GM18867 (cell line): Measurements from ENCODE around the gene KRT16.
"Not testable (repeated sequence)": the region's sequence is repeated elsewhere in the genome, so short reads cannot be mapped to it uniquely, and the experiment has no call there.

Experiments used
- ATAC-seq: cut with Tn5 transposase; IDR thresholded peaks from one replicate; pipeline ENCODE4 v1.9.1; 2021; ENCODE audit warnings: mild to moderate bottlenecking, moderate library complexity; ENCODE audit not compliant: unreplicated experiment

The KRT16 gene

DNA sequence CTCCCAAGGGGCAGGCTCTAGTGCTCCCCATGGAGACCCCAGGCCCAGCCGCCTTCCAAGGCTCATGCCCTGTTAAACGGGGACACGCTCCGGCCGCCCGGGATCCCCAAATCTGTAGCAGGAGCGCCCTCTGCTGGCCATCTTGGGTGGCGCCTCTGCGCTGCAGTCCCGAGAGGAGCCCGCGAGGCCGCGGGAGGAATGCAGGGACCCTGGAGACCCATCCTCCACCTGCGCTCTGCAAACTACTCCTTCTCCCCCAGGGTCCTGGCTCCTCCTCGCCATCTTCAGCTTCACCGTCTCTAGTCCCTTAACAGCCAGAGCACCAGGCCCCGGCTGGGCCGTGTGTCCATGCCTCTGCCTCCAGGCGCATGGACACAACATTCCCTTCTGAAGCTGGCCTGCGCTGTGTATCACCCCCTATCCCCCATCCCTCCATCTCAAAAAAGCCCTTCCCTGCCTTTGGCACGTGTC is 35.4 kb upstream of the KRT16 start:
- no peak for ATAC-seq

DNA sequence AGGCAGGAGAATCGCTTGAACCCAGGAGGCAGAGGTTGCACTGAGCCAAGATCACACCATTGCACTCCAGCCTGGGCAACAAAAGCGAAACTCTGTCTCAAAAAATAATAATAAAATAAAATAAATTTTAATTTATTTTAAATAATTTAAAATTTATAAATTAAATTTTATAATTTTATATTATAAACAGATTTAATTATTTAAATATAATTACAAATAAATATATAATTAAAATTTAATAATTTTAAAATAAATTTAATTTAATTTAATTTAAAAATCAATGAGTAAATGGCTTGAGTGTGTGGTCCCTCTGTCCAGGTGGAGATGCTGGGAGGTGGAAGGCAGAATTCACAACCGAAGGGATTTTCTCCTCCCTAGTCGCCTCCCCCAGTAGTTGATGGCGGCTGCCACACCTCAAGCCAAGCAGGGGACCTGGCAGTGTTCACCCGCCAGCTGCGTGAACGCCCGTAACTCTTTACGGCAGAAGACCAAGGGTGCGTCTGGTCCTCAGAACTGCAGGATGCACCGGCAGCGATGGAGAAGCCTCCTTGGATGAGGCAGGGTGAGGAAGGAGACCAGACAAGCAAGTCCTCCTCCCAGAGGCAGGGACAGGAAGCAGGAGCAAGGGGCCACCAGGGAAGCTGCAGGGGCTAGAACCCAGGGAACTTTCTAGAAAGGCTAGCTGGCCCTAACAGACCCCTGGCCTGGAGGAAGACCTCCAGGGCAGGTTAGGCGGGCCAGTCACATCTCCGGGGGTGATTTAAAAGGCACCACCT is 34.7 kb upstream of the KRT16 start:
- no peak for ATAC-seq

DNA sequence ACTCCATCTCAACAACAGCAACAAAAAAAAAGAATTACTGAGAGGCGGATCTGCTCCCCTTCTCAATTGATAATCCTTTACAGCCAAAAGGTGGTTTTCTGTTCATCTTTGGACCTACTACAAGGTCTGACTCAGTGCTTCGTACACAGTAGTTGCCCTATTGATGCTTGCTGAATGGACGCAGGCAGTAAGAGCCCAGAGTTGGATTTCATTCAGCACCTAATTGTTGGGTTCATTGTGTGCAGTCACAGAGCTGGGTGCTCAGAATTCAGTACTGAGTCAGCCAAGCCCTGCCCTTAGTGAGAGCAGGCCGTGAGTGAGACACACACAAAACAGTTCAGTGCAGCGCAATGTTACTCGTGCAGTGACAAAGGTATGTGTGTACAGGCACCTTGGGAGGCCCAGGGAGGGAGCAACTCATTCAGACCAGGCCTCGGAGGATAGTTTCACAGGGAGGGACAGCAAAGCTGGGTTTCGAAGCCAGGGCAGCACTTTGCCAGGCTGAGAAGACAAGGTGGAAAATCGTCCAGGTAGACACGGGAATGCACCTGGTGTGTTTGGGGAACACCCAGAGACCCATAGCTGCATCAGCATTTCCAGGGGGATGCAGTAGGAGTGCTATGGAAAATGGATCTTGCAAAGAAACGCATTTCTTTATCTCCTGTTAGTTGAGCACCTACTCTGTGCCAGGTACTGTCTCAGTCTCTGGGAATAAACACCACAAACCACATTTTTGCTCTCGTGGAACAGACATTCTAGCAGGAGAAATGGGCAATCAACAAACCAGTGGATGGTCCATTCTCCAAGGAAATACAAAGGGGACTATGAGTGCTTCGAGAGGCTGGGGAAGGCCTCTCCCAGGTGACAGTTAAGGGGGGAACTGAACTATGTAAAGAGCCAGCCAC is 29.9 kb upstream of the KRT16 start:
- ATAC-seq, result no peak

DNA sequence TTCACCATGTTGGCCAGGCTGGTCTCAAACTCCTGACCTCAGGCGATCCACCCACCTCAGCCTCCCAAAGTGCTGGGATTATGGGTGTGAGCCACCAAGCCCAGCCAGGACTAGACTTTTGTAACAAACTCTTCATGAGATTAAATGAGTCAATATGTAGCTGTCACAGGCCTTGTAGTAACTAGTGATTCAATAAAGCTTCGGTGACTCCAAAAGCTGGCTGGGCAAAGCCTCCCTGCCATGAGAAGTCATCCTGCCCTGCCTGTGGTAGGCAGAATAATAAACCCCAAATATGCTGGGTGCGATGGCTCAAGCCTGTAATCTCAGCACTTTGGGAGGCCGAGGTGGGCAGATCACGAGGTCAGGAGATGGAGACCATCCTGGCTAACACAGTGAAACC is 28.0 kb upstream of the KRT16 start:
- ATAC-seq, result not testable (repeated sequence)

DNA sequence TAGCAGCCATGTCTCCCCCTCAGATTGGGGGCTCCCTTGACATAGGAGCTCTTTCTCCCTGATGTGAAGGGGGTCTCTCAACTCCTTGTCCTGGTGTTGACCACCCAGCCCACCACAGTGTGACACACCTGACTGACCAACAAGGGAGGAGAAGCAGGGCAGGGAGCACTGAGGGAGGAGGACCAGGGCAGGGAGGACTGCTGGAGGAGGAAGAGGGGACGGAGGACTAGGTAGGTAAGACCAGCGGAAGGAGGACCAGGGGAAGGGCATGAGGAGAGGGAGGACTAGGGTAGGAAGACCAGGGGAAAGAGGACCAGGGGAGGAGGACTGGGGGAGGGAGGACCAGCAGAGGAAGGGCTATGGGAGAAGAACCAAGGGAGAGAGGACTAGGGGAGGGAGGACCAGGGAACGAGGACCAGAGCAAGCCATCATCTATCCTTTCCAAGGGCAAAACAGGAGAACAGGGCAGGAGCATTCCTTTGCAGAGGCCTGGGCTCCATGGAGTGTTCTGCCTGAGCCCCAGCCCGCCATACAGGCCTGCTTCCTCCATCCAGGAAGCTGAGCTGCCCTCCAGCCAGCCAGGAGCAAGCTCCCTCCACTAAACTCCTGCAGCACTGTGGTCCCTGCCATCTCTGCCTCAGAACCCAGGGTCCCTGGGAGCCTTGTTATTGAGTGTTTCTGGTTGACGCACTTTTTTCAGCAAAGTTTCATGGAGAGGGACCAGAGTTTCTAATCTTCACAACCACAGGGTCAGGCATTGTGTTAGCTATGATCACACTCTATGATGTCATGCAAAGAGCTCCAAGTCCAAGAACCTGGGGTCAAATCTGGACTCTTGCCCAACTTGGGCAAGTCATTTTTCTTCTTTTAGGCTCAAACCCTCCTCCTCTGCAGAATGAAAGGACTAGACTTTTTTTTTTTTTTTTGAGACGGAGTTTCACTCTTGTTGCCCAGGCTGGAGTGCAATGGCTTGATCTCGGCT is 27.2 kb upstream of the KRT16 start:
- ATAC-seq, result no peak

DNA sequence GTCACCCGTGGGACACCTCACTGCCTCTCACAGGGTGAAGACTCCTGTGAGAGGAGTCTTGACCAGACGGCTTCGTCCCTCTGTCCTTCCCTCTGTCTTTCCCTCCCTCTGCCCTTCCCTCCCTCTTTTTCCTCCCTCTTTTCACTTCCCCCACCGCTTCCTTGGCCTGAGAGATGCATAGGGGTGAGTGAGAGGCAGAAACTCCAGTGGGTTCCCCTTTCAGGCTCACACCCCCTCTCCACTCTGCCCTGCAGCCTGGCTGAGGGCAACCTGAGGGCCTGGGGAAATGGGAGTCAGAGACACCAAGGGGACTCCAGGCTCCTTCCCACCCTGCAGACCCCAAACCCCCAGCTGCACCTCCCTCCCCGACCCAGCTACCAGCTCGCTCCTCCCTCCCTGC is 26.4 kb upstream of the KRT16 start:
- ATAC-seq, result no peak

DNA sequence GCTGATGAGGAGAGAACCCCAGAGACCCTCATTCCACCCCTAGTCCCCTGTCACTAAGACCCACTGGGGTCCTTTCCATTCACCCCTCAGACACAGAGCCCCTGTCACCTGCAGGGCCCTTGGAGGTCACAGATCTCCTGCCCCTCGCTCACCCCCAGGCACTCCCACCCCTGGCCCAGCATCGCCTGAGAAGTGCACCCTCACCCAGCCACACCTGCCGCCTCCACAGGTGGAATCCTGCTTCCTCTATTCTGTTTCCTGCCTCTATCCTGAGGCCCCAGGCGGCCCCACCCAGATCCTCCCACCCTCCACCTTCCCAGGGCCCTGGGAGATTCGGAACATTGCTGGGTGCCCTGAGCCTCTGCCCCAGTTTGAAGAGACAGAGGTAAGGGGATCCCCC is 25.6 kb upstream of the KRT16 start:
- no peak for ATAC-seq

DNA sequence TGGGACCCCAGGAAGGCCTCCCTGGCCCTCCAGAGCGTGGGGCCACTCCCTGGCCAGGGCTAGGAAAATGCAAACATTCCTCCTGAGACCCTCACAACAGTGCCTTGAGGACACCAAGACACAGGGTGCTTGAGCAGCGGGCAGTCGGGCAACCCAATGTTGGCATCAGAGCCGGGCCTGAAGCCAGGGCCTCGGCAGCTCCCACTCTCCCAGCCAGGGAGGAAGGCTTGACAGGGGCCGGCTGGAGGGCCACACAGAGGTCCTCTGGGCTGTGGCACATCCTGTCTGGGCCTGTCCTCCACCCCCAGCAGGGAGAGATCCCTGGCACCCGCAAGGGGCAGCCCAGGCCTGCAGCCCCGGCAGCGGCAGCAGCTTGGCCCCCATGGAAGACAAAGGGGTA is 24.1 kb upstream of the KRT16 start:
- ATAC-seq, result no peak

DNA sequence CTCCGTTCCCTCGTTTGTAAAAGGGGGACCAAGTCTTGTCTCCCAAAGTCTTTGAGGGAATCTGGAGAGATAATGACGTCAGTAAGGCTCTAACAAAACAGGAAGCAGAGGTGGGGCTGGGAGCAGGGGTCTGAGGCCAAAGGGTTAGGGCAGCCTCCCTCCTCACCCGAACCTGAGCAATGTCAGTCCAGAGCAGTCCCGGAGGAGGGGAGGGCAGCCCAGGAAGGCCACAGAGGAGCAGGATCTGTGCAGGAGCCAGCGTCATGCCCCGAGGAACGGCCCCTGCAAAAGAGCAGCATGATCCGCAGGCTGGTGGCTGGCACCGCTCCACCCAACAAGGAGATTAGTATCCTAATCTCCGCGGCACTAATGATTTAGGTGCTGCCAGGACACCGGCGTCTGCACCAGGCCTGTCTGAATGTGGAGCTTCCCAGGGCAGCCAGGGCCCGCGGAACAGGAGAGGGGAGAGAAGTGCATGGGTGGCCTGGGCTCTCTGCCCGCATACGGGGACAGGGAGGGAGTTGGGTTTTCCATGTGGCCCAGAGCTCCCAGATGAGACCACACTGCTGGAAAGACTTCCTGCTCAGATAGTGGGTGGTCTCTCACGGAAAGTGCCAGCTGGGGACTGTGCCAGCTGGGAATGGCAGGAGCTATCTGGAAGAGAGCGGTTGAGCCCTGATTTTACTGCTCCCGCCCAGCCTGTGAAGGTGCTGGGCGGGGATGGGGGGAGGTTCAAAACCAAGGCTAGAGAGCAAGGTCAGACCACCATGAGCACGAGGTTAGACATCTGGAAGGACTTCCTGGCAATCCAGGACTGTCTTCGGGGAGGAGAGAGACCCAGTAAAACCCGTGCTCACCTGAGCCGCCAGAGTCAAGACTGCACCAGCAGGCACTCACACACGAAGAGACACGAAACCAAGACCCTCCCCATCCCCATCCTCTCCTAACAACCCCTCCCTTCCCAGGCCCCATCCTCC is 22.8 kb upstream of the KRT16 start:
- ATAC-seq, result no peak

DNA sequence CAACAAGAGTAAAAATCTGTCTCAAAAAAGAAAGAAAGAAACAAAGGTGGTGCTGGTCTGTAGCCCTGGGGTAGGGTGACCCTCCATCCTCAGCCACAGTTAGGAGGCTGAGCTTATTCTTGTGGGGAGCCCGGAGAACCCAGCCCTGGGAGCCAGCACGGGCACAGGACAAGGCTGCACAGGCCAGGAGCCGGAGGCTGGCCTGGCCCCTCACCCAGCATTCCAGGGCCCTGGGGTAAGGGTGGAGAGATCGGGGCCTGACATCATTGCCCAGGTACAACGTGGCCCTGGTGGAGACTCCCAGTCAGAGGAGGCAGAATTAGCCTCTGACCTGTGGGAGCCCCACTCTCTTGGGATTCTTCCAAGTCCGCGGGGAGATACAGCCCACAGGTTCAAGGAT is 22.1 kb upstream of the KRT16 start:
- no peak for ATAC-seq

DNA sequence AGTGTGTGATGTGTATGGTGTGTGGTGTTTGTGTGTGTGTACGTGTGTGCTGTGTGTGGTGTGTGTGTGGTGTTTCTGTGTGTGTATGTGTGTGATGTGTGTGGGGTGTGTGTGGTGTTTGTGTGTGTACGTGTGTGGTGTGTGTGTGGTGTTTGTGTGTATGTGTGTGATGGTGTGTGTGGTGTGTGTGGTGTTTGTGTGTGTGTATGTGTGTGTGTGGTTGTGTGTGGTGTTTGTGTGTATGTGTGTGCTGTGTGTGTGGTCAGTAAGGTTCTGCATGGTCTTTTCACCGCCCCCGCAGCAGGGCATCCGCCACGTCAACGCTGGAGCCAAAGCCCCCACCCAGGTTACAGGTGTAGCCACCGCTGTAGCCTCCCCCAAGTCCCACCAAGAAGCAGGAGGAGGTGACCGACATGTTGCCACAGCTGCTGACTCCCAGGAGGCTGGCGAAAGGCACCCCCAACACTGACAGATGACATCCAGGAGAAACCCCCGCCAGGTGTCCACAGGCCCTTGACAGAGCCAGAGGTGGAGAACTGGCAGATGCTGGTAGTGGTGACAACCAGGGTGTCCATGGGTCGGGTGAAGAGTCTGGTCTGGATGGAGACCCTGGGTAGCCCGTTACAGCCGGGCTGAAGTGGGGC is 21.1 kb upstream of the KRT16 start:
- ATAC-seq, result no peak

DNA sequence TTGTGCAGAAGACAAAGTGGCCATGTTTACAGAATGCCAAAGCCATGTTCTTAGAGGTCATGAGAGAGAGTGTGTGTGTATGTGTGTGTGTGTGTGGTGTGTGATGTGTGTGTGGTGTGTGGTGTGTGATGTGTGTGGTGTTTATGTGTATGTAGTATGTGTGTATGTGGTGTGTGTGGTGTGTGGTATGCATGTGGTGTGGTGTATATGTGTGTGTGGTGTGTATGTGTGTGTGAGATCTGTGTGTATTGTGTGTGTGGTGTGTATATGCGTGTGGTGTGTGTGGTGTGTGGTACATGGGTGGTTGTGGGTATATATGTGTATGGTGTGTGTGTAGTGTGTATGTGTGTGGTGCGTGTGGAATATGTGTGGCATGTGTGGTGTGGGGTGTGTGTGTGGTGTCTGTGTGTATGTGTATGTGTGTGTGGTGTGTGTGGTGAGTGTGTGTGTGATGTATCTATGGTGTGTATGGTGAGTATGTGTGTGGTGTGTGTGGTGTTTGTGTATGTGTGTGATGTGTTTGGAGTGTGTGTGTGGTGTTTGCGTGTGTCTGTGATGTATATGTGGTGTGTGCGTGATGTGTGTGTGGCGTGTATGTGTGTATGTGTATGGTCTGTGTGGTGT is 20.0 kb upstream of the KRT16 start:
- no peak for ATAC-seq

DNA sequence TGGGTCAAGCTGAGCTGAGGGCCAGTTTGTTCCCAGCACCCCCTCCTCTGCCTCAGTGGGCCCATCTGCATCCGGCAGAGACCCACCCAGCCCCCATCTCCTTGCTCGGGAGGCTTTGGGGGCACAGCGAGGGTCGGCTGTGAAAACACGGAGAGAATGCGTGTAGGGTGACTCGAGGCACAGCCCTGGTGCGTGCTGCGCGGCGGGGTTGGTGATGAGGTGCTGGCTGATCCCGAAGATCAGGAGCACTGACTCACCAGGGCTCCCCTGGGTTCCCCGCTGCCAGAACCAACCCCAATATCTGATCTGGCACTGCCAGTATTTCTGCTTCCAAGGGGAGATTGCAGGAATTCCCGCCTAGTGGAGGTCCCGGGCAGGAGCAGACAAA is 19.3 kb upstream of the KRT16 start:
- ATAC-seq, result no peak

DNA sequence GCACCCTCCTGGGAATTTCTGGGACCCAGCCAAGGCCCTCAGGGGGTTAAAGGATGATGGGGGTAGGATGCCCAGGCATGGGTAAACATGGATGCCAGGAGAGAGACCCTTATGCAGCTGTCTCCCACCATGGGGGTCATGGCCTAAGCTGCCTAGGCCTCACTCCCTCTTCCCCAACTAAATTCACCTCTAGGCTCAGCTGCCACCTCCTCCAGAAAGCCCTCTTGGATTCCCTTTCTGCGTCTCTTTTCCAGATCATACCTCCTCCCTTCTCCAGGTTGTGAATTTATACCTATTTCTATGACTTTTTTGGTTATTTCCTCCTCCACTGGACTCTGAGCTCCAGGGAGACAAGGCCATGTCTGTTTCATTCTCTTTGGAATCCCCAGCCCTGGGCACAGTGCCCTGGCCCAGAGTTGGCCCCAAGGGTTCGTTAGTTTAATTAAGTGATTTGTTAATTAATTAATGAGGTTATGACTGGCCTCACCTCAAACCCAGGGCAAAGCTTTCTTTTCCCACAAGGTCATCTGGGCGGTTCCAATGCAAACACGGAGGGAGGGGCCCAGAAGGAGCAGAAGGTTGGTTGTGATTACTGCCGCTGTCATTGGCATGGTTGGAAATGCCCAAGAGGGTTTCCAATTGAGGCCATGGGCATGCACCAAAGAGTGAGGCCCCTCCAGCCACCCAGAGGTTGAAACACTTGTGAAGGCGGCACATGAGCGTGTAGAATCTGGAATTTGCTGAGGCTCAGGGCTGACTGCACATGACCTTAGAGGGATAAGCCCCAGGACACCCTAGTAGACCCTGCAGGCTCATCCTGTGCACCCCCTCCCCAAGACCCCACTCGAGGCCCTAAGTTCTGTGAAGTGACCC is 18.7 kb upstream of the KRT16 start:
- no peak for ATAC-seq

DNA sequence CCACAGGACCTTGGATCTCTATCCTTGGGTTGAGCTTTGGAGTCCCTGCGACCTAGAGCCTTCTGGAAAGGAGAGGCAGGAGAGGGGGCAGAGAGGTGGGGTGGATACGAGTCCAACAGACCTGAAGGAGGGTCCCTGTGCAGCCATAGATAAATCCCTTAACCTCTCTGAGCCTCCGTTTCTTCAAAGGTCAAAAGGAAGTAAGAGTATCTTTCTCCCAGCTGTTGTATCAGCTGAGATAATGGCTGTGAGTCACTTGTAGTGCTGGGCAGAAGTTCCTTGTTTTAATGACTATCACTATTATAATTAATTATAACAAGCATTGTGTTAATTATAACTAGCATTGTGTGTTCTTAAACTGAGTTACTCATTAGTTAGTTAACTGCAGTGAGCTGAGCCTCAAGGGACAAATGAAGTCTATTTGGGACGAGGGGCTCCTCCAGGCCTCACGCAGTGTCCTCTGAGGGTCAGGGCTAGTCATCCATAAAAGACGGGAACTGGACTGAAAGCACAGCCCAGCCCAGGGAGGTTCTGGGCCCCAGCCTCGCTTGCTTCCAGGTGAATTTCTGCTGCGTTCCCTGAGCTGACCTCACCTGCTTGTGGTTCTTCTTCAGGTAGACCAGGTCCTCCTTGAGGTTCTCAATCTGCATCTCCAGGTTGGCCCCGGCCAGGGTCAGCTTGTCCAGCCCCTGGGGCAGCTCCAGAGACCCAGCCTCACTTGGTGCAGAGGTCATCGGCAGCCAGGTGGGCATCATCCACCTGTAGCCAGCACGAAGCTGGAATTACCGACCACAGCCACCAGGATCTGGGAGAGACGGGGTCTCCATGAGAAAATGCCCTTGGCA is 17.5 kb upstream of the KRT16 start:
- ATAC-seq, result no peak

DNA sequence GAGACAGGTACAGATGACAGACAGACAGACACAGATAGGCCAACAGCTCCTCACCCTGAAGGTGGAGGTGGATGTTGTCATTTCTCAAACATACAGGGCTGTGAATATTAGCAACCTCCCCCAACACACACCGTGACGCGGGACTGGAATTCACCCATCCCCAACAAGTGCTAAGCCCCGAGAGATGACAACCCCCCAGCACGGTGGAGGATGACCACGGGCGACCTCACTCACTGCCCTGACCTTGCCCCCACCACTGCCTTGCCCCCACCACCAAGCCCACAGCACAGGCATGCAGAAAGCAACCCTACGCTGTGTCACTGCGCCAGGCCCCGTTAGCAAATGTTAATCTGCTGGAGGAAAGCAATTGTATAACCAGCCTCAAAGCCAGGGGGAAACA is 16.7 kb upstream of the KRT16 start:
- ATAC-seq, result no peak
